ENCODE data around the gene PIK3R3.

DNA sequence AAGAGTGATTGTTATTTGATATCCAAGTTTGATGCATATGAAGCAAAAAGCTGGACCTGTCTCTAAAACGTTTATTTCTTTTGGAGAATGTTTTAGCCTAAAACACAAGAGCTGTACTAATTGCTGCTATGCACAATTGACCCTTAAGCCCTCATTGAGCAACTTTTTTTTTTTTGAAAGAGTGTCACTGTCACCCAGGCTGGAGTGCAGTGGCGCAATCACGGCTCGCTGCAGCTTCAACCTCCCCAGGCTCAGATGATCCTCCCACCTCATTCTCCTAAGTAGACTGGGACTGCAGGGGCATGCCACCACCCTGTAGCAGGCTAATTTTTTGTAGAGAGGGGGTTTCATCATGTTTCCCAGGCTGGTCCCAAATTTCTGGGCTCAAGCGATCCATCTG is 129.1 kb downstream of the PIK3R3 start:
- no peak for TF ChIP-seq RFX5 (IDR thresholded peaks at IDR 0.05)
- TF ChIP-seq, protein P1, sequence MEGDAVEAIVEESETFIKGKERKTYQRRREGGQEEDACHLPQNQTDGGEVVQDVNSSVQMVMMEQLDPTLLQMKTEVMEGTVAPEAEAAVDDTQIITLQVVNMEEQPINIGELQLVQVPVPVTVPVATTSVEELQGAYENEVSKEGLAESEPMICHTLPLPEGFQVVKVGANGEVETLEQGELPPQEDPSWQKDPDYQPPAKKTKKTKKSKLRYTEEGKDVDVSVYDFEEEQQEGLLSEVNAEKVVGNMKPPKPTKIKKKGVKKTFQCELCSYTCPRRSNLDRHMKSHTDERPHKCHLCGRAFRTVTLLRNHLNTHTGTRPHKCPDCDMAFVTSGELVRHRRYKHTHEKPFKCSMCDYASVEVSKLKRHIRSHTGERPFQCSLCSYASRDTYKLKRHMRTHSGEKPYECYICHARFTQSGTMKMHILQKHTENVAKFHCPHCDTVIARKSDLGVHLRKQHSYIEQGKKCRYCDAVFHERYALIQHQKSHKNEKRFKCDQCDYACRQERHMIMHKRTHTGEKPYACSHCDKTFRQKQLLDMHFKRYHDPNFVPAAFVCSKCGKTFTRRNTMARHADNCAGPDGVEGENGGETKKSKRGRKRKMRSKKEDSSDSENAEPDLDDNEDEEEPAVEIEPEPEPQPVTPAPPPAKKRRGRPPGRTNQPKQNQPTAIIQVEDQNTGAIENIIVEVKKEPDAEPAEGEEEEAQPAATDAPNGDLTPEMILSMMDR (IDR thresholded peaks at IDR 0.05), result no peak
- no peak for TF ChIP-seq POLR2A (IDR thresholded peaks at IDR 0.05; ENCODE audit: low read length)
- TF ChIP-seq MAZ (IDR thresholded peaks at IDR 0.05; ENCODE audit: borderline replicate concordance, low read depth, low read length), result no peak
- TF ChIP-seq CBX2 (IDR thresholded peaks at IDR 0.05; ENCODE audit: borderline replicate concordance, low read depth), result no peak
- TF ChIP-seq HOXA7 (CRISPR knock-in tag; IDR thresholded peaks at IDR 0.05), result no peak
- TF ChIP-seq, protein P2, sequence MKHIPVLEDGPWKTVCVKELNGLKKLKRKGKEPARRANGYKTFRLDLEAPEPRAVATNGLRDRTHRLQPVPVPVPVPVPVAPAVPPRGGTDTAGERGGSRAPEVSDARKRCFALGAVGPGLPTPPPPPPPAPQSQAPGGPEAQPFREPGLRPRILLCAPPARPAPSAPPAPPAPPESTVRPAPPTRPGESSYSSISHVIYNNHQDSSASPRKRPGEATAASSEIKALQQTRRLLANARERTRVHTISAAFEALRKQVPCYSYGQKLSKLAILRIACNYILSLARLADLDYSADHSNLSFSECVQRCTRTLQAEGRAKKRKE (CRISPR knock-in tag; IDR thresholded peaks at IDR 0.05; ENCODE audit: low read depth), result no peak
- no peak for TF ChIP-seq ESRRA (IDR thresholded peaks at IDR 0.05; ENCODE audit: borderline replicate concordance, low read length)
- TF ChIP-seq, protein P3, sequence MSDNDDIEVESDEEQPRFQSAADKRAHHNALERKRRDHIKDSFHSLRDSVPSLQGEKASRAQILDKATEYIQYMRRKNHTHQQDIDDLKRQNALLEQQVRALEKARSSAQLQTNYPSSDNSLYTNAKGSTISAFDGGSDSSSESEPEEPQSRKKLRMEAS (IDR thresholded peaks at IDR 0.05), result no peak
- TF ChIP-seq CBX8 (IDR thresholded peaks at IDR 0.05), result no peak
- no peak for TF ChIP-seq EP300 (IDR thresholded peaks at IDR 0.05)
- TF ChIP-seq SMC3 (IDR thresholded peaks at IDR 0.05), result no peak

All from A549 (cell line).